Activated gamma-delta T cell treated with anti-CD3 and anti-CD28 coated beads, Interleukin-2, amount 50 U/mL, for 16 hours (primary cell): ENCODE measurements around the gene IL18R1.

Experiments used
- DNase-seq: peaks from one replicate; pipeline ENCODE4 v3.0.0-alpha.2; 2020; ENCODE audit warnings: low read depth

Gene IL18R1

GRCh38 chr2:102345329-102345920 lies 10.2 kb upstream of the IL18R1 start:
- DNase-seq: no peak

- no peak for DNase-seq
Measured at GRCh38 chr2:102346381-102347130, 9.0 kb upstream of the IL18R1 start.

- no peak for DNase-seq
Measured at GRCh38 chr2:102350137-102350793, 5.3 kb upstream of the IL18R1 start.

- DNase-seq: no peak
Measured at GRCh38 chr2:102356381-102356712, 751 bp downstream of the IL18R1 start.

- no peak for DNase-seq
Measured at GRCh38 chr2:102356741-102357140, 1.1 kb downstream of the IL18R1 start.

- DNase-seq: no peak
Measured at GRCh38 chr2:102357937-102358336, 2.3 kb downstream of the IL18R1 start.

- no peak for DNase-seq
Measured at GRCh38 chr2:102358496-102358895, 2.9 kb downstream of the IL18R1 start.

GRCh38 chr2:102359527-102359926 lies 3.9 kb downstream of the IL18R1 start:
- DNase-seq: no peak

GRCh38 chr2:102361632-102362241 lies 6.1 kb downstream of the IL18R1 start:
- DNase-seq: no peak

- no peak for DNase-seq
Measured at GRCh38 chr2:102365763-102366162, 10.2 kb downstream of the IL18R1 start.

GRCh38 chr2:102366406-102367112 lies 11.0 kb downstream of the IL18R1 start:
- DNase-seq: no peak

- DNase-seq: peak; percentile 6
Measured at GRCh38 chr2:102367331-102367971, 11.9 kb downstream of the IL18R1 start.

- no peak for DNase-seq
Measured at GRCh38 chr2:102368461-102369109, 13.0 kb downstream of the IL18R1 start.

- no peak for DNase-seq
Measured at GRCh38 chr2:102369866-102370265, 14.3 kb downstream of the IL18R1 start.

- no peak for DNase-seq
Measured at GRCh38 chr2:102376052-102376591, 20.5 kb downstream of the IL18R1 start.

GRCh38 chr2:102383722-102384121 lies 28.1 kb downstream of the IL18R1 start:
- DNase-seq: no peak

GRCh38 chr2:102385522-102385921 lies 29.9 kb downstream of the IL18R1 start:
- DNase-seq: no peak

- DNase-seq: no peak
Measured at GRCh38 chr2:102386004-102386403, 30.4 kb downstream of the IL18R1 start.

- no peak for DNase-seq
Measured at GRCh38 chr2:102386867-102387541, 31.4 kb downstream of the IL18R1 start.

GRCh38 chr2:102387763-102388546 lies 32.4 kb downstream of the IL18R1 start:
- no peak for DNase-seq
